NOMO-1 treated with DMSO at 0.1 percent for 48 hours (cell line): ENCODE data around the gene MDM4.

Experiments
- DNase-seq: peaks from one replicate; lab custom pipeline; 2025; ENCODE audit not compliant: unreplicated experiment; lab: John Stamatoyannopoulos, UW

MDM4 gene

GRCh38 chr1:204487256-204487615 lies 29.0 kb upstream of the MDM4 start:
- no peak for DNase-seq

GRCh38 chr1:204491655-204492054 lies 24.6 kb upstream of the MDM4 start:
- no peak for DNase-seq

GRCh38 chr1:204493145-204493983 lies 22.8 kb upstream of the MDM4 start:
- no peak for DNase-seq

GRCh38 chr1:204493984-204494280 lies 22.3 kb upstream of the MDM4 start:
- DNase-seq: peak; percentile 27

- peak; percentile 82 for DNase-seq
Measured at GRCh38 chr1:204494281-204495077, 21.7 kb upstream of the MDM4 start, which contains the start of gene PIK3C2B. PIK3C2B (minus strand) TSS chr1:204494805; CDS start chr1:204469802, 25,003 bp downstream.

- no peak for DNase-seq
Measured at GRCh38 chr1:204495078-204495753, 21.0 kb upstream of the MDM4 start.

- no peak for DNase-seq
Measured at GRCh38 chr1:204495777-204496176, 20.4 kb upstream of the MDM4 start.

- DNase-seq: peak; percentile 51
Measured at GRCh38 chr1:204498981-204499380, 17.2 kb upstream of the MDM4 start.

- no peak for DNase-seq
Measured at GRCh38 chr1:204499511-204500468, 16.4 kb upstream of the MDM4 start.

- DNase-seq: no peak
Measured at GRCh38 chr1:204502241-204502640, 14.0 kb upstream of the MDM4 start.

- peak; percentile 78 for DNase-seq
Measured at GRCh38 chr1:204503122-204503912, 12.9 kb upstream of the MDM4 start.

- DNase-seq: no peak
Measured at GRCh38 chr1:204503913-204504519, 12.2 kb upstream of the MDM4 start.

- DNase-seq: no peak
Measured at GRCh38 chr1:204505674-204506200, 10.5 kb upstream of the MDM4 start.

GRCh38 chr1:204506201-204506968 lies 9.8 kb upstream of the MDM4 start:
- DNase-seq: peak; percentile 79

- peak; percentile 87 for DNase-seq
Measured at GRCh38 chr1:204506969-204507316, 9.3 kb upstream of the MDM4 start.

GRCh38 chr1:204507317-204508105 lies 8.7 kb upstream of the MDM4 start:
- DNase-seq: peak; percentile 40

GRCh38 chr1:204509186-204509635 lies 7.0 kb upstream of the MDM4 start:
- DNase-seq: no peak

GRCh38 chr1:204511366-204511765 lies 4.8 kb upstream of the MDM4 start:
- no peak for DNase-seq
